GM20000 (cell line): ENCODE results near the gene VILL.

Experiments used
- DNase-seq: peaks from one replicate; pipeline ENCODE4 v3.0.0; 2012; ENCODE audit warnings: low spot score
- CTCF ChIP-seq: IDR thresholded peaks from 2 replicates; pipeline ENCODE4 v1.5.1; 2012; ENCODE audit warnings: mild to moderate bottlenecking, control low read depth; ENCODE audit errors: extremely low read depth, missing control alignments

Gene VILL

GRCh38 chr3:37954881-37955280 is 35.7 kb upstream of the VILL start:
- no peak for DNase-seq
- TF ChIP-seq CTCF = no peak

- no peak for TF ChIP-seq CTCF
- no peak for DNase-seq
Observed at GRCh38 chr3:37955918-37956707, 34.5 kb upstream of the VILL start.

- DNase-seq = peak; percentile 21
- TF ChIP-seq CTCF = no peak
Observed at GRCh38 chr3:37956723-37957538, 33.7 kb upstream of the VILL start.

GRCh38 chr3:37957539-37957936 is 33.0 kb upstream of the VILL start:
- TF ChIP-seq CTCF = no peak

GRCh38 chr3:37961622-37962431 is 28.8 kb upstream of the VILL start:
- no peak for DNase-seq
- TF ChIP-seq CTCF = no peak

More at GRCh38 chr3:37957539-37957936, 33.0 kb upstream of the VILL start:
- no peak for DNase-seq

GRCh38 chr3:37963016-37963415 is 27.6 kb upstream of the VILL start:
- TF ChIP-seq CTCF = no peak
- no peak for DNase-seq
